NCI-H82 treated with DMSO at 0.1 percent for 48 hours (cell line): ENCODE data around the gene CTSC.

Source experiments
- DNase-seq: peaks from one replicate; lab custom pipeline; 2025; ENCODE audit not compliant: unreplicated experiment; lab: John Stamatoyannopoulos, UW

Gene CTSC

GRCh38 chr11:88320149-88320559, 17.4 kb downstream of the CTSC start:
- no peak for DNase-seq

GRCh38 chr11:88318017-88318416, 19.5 kb downstream of the CTSC start:
- DNase-seq = no peak

- DNase-seq = no peak
Measured at GRCh38 chr11:88317536-88317935, 20.0 kb downstream of the CTSC start.

GRCh38 chr11:88315981-88316441, 21.5 kb downstream of the CTSC start:
- DNase-seq = no peak

GRCh38 chr11:88315015-88315414, 22.5 kb downstream of the CTSC start:
- no peak for DNase-seq

- DNase-seq = no peak
Measured at GRCh38 chr11:88313441-88313840, 24.1 kb downstream of the CTSC start.

GRCh38 chr11:88312628-88313027, 24.9 kb downstream of the CTSC start:
- DNase-seq = no peak

- DNase-seq = no peak
Measured at GRCh38 chr11:88310246-88310645, 27.3 kb downstream of the CTSC start.

GRCh38 chr11:88308576-88308975, 29.0 kb downstream of the CTSC start:
- DNase-seq = no peak

- no peak for DNase-seq
Measured at GRCh38 chr11:88307749-88308425, 29.6 kb downstream of the CTSC start.

- no peak for DNase-seq
Measured at GRCh38 chr11:88306785-88307184, 30.8 kb downstream of the CTSC start.

GRCh38 chr11:88305430-88305829, 32.1 kb downstream of the CTSC start:
- no peak for DNase-seq

- no peak for DNase-seq
Measured at GRCh38 chr11:88304352-88304751, 33.2 kb downstream of the CTSC start.

GRCh38 chr11:88303037-88303436, 34.5 kb downstream of the CTSC start:
- no peak for DNase-seq

- no peak for DNase-seq
Measured at GRCh38 chr11:88301488-88302140, 35.9 kb downstream of the CTSC start.

- no peak for DNase-seq
Measured at GRCh38 chr11:88300888-88301487, 36.5 kb downstream of the CTSC start.

GRCh38 chr11:88297863-88298262, 39.7 kb downstream of the CTSC start:
- DNase-seq = no peak

- DNase-seq = no peak
Measured at GRCh38 chr11:88297421-88297820, 40.1 kb downstream of the CTSC start.

GRCh38 chr11:88295028-88295427, 42.5 kb downstream of the CTSC start:
- DNase-seq = no peak

GRCh38 chr11:88293931-88294330, 43.6 kb downstream of the CTSC start:
- no peak for DNase-seq

- DNase-seq = no peak
Measured at GRCh38 chr11:88292171-88292843, 45.2 kb downstream of the CTSC start.

- DNase-seq = no peak
Measured at GRCh38 chr11:88288560-88288959, 49.0 kb downstream of the CTSC start.
